HG03064 (cell line): ENCODE data around the gene MUC21.
"Not testable (repeated sequence)": the region's sequence is repeated elsewhere in the genome, so short reads cannot be mapped to it uniquely, and the experiment has no call there.

Experiments
- ATAC-seq: cut with Tn5 transposase; IDR thresholded peaks from one replicate; pipeline ENCODE4 v1.9.1; 2021; ENCODE audit warnings: low read depth; ENCODE audit not compliant: unreplicated experiment

Gene MUC21

GRCh38 chr6:31005249-31006020, 21.9 kb downstream of the MUC21 start:
- ATAC-seq: no peak

- ATAC-seq: no peak
These were observed 24.2 kb downstream of the MUC21 start for GRCh38 chr6:31007694-31008093.

- ATAC-seq: no peak
These were observed 24.6 kb downstream of the MUC21 start for GRCh38 chr6:31008165-31008564.

- no peak for ATAC-seq
These were observed 26.2 kb downstream of the MUC21 start for GRCh38 chr6:31009731-31010130.

- ATAC-seq: no peak
These were observed 27.0 kb downstream of the MUC21 start, which contains the start of gene MUC22 for GRCh38 chr6:31010393-31011060. Gene MUC22 (plus strand): TSS chr6:31010474. CDS start chr6:31010707, 233 bp downstream.

- no peak for ATAC-seq
These were observed 27.6 kb downstream of the MUC21 start for GRCh38 chr6:31011153-31011552.

- no peak for ATAC-seq
These were observed 33.3 kb downstream of the MUC21 start for GRCh38 chr6:31016659-31017299.

- ATAC-seq: not testable (repeated sequence)
These were observed 33.9 kb downstream of the MUC21 start for GRCh38 chr6:31017436-31017835.

GRCh38 chr6:31020057-31020456, 36.5 kb downstream of the MUC21 start:
- no peak for ATAC-seq

GRCh38 chr6:31020631-31021255, 37.2 kb downstream of the MUC21 start:
- ATAC-seq: not testable (repeated sequence)

GRCh38 chr6:31021705-31022531, 38.4 kb downstream of the MUC21 start:
- ATAC-seq: not testable (repeated sequence)

- no peak for ATAC-seq
These were observed 42.1 kb downstream of the MUC21 start for GRCh38 chr6:31025595-31025994.

GRCh38 chr6:31031095-31031494, 47.6 kb downstream of the MUC21 start:
- no peak for ATAC-seq

- ATAC-seq: no peak
These were observed 49.6 kb downstream of the MUC21 start for GRCh38 chr6:31033075-31033474.

- no peak for ATAC-seq
These were observed 52.5 kb downstream of the MUC21 start for GRCh38 chr6:31035862-31036497.

- ATAC-seq: no peak
These were observed 53.7 kb downstream of the MUC21 start for GRCh38 chr6:31037169-31037568.

- ATAC-seq: no peak
These were observed 54.2 kb downstream of the MUC21 start for GRCh38 chr6:31037682-31038081.

GRCh38 chr6:31038559-31038958, 55.0 kb downstream of the MUC21 start:
- ATAC-seq: no peak
